Left cardiac atrium (tissue), 4 donors: ENCODE results near the gene CHST12. TPM values are rescaled to one million over a fixed set of nuclear protein-coding genes. Genes with fewer than 3 reads are reported as not detected.
"Not testable (repeated sequence)": the region's sequence is repeated elsewhere in the genome, so short reads cannot be mapped to it uniquely, and the experiment has no call there.

Source experiments
- ATAC-seq, 2 donors: fragments of 200-7000 bp; cut with Tn5 transposase; one replicate each; pipeline ENCODE4 v1.9.1; 2020; ENCODE audit warnings: mild to moderate bottlenecking in 2 of 2, moderate library complexity in 2 of 2
- DNase-seq: peaks from one replicate; pipeline ENCODE4 v3.0.0-alpha.2; 2020
- intact Hi-C, 2 donors: fragments of 100-400 bp; cut with DNase I; formaldehyde crosslinking; loops; one replicate each; pipeline versions ENCODE4 v1.14.1 to v1.15.1; 2022 to 2023
- total RNA-seq, 2 donors: library from RNA; stranded (reverse); fragmentation: NEBNext Ultra II Directional; extraction: Animal tissue kit (Norgen Biotek cat#: 25700); gene quantifications; one replicate each; pipeline ENCODE4 v1.2.1, GENCODE V29; 2021
- donor health status: DM: no; HTN: yes; CAD: no.
- donor health status: DM: no; HTN: yes; CAD: no; lungs with severe emphysema.
- donor health status: DM: yes; HTN: yes; CAD: no.
- donor health status: Dilated cardiomyopathy.

Gene CHST12
- total RNA-seq, 2 donors from 2014 or later: 18.4 to 19.8 TPM

GRCh38 chr7:2376351-2377154 is 26.9 kb upstream of the CHST12 start:
- intact Hi-C loops: no loop called here
- no peak for ATAC-seq
- DNase-seq: no peak

GRCh38 chr7:2377492-2377891 is 25.9 kb upstream of the CHST12 start:
- DNase-seq, intact Hi-C loops, ATAC-seq: not testable (repeated sequence)

- intact Hi-C loops, DNase-seq: not testable (repeated sequence)
Observed at GRCh38 chr7:2378125-2378524, 25.3 kb upstream of the CHST12 start.

GRCh38 chr7:2379161-2379560 is 24.2 kb upstream of the CHST12 start:
- intact Hi-C loops: no loop called here
- ATAC-seq: no peak
- DNase-seq: no peak

More at GRCh38 chr7:2378125-2378524, 25.3 kb upstream of the CHST12 start:
- not testable (repeated sequence) for ATAC-seq

- ATAC-seq: no peak
- DNase-seq: no peak
- intact Hi-C loops: no loop called here
Observed at GRCh38 chr7:2379821-2380450, 23.5 kb upstream of the CHST12 start.

- no peak for ATAC-seq
- intact Hi-C loops: no loop called here
- no peak for DNase-seq
Observed at GRCh38 chr7:2380461-2380860, 22.9 kb upstream of the CHST12 start.

- intact Hi-C loops: no loop called here
- DNase-seq (no peak), ATAC-seq (no peak)
Observed at GRCh38 chr7:2381227-2381626, 22.2 kb upstream of the CHST12 start.

- DNase-seq: no peak
- no peak for ATAC-seq
- intact Hi-C loops: no loop called here
Observed at GRCh38 chr7:2381881-2382509, 21.4 kb upstream of the CHST12 start.

- no peak for ATAC-seq
- intact Hi-C loops: no loop called here
- no peak for DNase-seq
Observed at GRCh38 chr7:2383543-2384274, 19.7 kb upstream of the CHST12 start.

GRCh38 chr7:2384354-2385243 is 18.8 kb upstream of the CHST12 start:
- intact Hi-C loops: no loop called here
- DNase-seq (no peak), ATAC-seq (peak in 1 of 2 donors; percentile 21)

GRCh38 chr7:2386122-2386521 is 17.3 kb upstream of the CHST12 start:
- DNase-seq, ATAC-seq, intact Hi-C loops: not testable (repeated sequence)

- ATAC-seq: no peak
Observed at GRCh38 chr7:2386964-2387669, 16.3 kb upstream of the CHST12 start.

GRCh38 chr7:2387897-2388636 is 15.3 kb upstream of the CHST12 start:
- DNase-seq: peak; percentile 75
- intact Hi-C loops: no loop called here
- ATAC-seq: peak; percentile 66 to 75

More at GRCh38 chr7:2386964-2387669, 16.3 kb upstream of the CHST12 start:
- intact Hi-C loops: no loop called here
- no peak for DNase-seq

GRCh38 chr7:2388637-2388954 is 14.8 kb upstream of the CHST12 start:
- ATAC-seq: no peak
- DNase-seq: no peak
- intact Hi-C loops: no loop called here

GRCh38 chr7:2390020-2390816 is 13.2 kb upstream of the CHST12 start:
- ATAC-seq (peak; percentile 53 to 60), DNase-seq (peak; percentile 61)
- intact Hi-C loops: not testable (repeated sequence)

- ATAC-seq: no peak
- intact Hi-C loops: no loop called here
- no peak for DNase-seq
Observed at GRCh38 chr7:2393706-2394105, 9.7 kb upstream of the CHST12 start.
